Esophagus muscularis mucosa (tissue), 4 donors: ENCODE data around the gene NEUROD2.

ENCODE experiments used
- EP300 ChIP-seq: sonication (generic); formaldehyde crosslinking; IDR thresholded peaks from one replicate; pipeline ENCODE4 v1.6.1; 2017; ENCODE audit warnings: antibody characterized with exemption
- POLR2A ChIP-seq: fragments of 450-650 bp; IDR thresholded peaks from one replicate; pipeline ENCODE4 v1.6.1; 2017; ENCODE audit warnings: antibody characterized with exemption, moderate library complexity, mild to moderate bottlenecking, low read depth
- POLR2AphosphoS5 ChIP-seq, 2 donors: sonication (generic); formaldehyde crosslinking; IDR thresholded peaks; one replicate each; pipeline ENCODE4 v1.6.1; 2017; ENCODE audit warnings: antibody characterized with exemption in 2 of 2
- TF ChIP-seq, protein P1 (sequence below), 3 experiments: fragments of 200-600 bp in 2 of 3; fragments of 450-650 bp in 1 of 3; sonication (generic) in 2 of 3; IDR thresholded peaks; one replicate each; pipeline ENCODE4 v1.5.1; 2017 to 2019; ENCODE audit warnings: antibody characterized with exemption in 3 of 3, mild to moderate bottlenecking in 2 of 3, moderate library complexity in 1 of 3

DNA sequence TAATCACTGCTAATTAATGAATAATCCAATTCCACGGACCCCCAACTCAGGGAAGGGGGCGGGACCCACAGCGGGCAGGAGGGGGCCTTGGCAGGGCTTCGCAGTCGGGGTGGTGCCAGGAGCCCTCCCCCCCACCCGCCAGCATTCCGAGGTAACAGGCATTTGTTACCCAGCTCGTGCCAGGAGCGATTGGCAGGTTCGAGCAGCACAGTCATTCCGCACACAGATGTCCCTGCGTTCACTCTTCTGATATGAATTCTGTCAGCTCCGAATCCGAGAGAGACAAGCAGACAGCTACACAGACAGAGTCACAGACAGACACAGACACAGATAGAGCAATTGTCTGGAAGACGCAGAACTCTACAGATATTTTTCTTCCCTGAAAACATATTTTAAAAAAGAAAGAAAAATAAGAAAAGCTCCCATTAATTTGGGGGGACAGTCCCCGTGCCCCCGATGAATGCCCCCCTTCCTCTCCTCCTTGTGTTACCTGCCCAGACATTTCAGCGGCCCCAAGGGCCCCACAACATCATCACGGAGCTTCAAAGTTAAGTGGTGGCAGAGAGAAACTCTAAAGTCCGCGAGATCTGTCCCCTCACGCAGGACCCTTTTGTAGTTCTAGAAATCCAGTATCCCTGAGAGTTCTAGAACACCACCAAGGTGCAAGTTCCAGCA, 10.2 kb downstream of the NEUROD2 start:
- TF ChIP-seq, protein P1, sequence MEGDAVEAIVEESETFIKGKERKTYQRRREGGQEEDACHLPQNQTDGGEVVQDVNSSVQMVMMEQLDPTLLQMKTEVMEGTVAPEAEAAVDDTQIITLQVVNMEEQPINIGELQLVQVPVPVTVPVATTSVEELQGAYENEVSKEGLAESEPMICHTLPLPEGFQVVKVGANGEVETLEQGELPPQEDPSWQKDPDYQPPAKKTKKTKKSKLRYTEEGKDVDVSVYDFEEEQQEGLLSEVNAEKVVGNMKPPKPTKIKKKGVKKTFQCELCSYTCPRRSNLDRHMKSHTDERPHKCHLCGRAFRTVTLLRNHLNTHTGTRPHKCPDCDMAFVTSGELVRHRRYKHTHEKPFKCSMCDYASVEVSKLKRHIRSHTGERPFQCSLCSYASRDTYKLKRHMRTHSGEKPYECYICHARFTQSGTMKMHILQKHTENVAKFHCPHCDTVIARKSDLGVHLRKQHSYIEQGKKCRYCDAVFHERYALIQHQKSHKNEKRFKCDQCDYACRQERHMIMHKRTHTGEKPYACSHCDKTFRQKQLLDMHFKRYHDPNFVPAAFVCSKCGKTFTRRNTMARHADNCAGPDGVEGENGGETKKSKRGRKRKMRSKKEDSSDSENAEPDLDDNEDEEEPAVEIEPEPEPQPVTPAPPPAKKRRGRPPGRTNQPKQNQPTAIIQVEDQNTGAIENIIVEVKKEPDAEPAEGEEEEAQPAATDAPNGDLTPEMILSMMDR (IDR thresholded peaks at IDR 0.05): no peak
- no peak for TF ChIP-seq EP300
- TF ChIP-seq POLR2A: no peak
- TF ChIP-seq POLR2AphosphoS5 (IDR thresholded peaks at IDR 0.05): no peak
